HEK293 (cell line): Measurements from ENCODE around the gene ZNF445.
A peak's percentile ranks its signal among the peaks of the same experiment; 100 is the strongest.

Experiments used
- CTCF ChIA-PET: fragments of 350-600 bp; formaldehyde crosslinking; extraction: SDS; loops from one replicate; lab custom pipeline; 2021; ENCODE audit warnings: antibody characterized with exemption; lab: Yijun Ruan, JAX
- POLR2A ChIA-PET: fragments of 300-600 bp; formaldehyde crosslinking; extraction: SDS; loops from one replicate; lab custom pipeline; 2020; ENCODE audit warnings: antibody characterized with exemption, inconsistent platforms; lab: Yijun Ruan, JAX
- H3K27ac ChIP-seq: fragments of 200-500 bp; sonication (Bioruptor generic); 2 replicates; pipeline ENCODE4 v1.5.1; 2014; ENCODE audit warnings: low read depth, low read length, control low read depth, inconsistent platforms; ENCODE audit errors: extremely low read depth
- H3K36me3 ChIP-seq, 2 experiments: fragments of 200-500 bp in 1 of 2; sonication (Bioruptor generic) in 1 of 2; 1 replicate in 1 of 2; 2 replicates in 1 of 2; pipeline ENCODE4 v1.5.1; 2014 to 2017; ENCODE audit warnings: inconsistent platforms in 2 of 2, low read length in 2 of 2; ENCODE audit not compliant: control insufficient read depth in 2 of 2, insufficient read depth in 1 of 2
- H3K4me1 ChIP-seq: fragments of 200-500 bp; sonication (Bioruptor generic); 2 replicates; pipeline ENCODE4 v1.5.1; 2014; ENCODE audit warnings: mild to moderate bottlenecking, low read length, inconsistent platforms; ENCODE audit not compliant: control insufficient read depth, insufficient read depth
- H3K4me3 ChIP-seq: 2 replicates; pipeline ENCODE4 v1.5.1; 2011; ENCODE audit warnings: low read depth, mild to moderate bottlenecking, control low read depth, low read length, moderate library complexity
- H3K9me3 ChIP-seq: fragments of 200-500 bp; sonication (Bioruptor generic); 2 replicates; pipeline ENCODE4 v1.5.1; 2014; ENCODE audit warnings: low read depth, low read length, inconsistent platforms; ENCODE audit not compliant: control insufficient read depth, insufficient read depth
- BCL11A ChIP-seq: fragments of 450-650 bp; formaldehyde crosslinking; IDR thresholded peaks from 2 replicates; pipeline ENCODE4 v1.5.1; 2016; ENCODE audit warnings: low read depth, missing biosample characterization, missing genetic modification characterization
- KLF7 ChIP-seq: fragments of 450-650 bp; formaldehyde crosslinking; IDR thresholded peaks from 2 replicates; pipeline ENCODE4 v1.5.1; 2016; ENCODE audit warnings: missing biosample characterization, missing genetic modification characterization, borderline replicate concordance
- KLF8 ChIP-seq: fragments of 450-650 bp; formaldehyde crosslinking; IDR thresholded peaks from 2 replicates; pipeline ENCODE4 v1.5.1; 2016; ENCODE audit warnings: missing biosample characterization, missing genetic modification characterization
- OSR2 ChIP-seq: fragments of 450-650 bp; formaldehyde crosslinking; IDR thresholded peaks from 2 replicates; pipeline ENCODE4 v1.5.1; 2016; ENCODE audit warnings: missing biosample characterization, missing genetic modification characterization
- PRDM1 ChIP-seq: fragments of 450-650 bp; formaldehyde crosslinking; IDR thresholded peaks from 2 replicates; pipeline ENCODE4; 2016; ENCODE audit warnings: missing biosample characterization, missing genetic modification characterization
- SP7 ChIP-seq: fragments of 450-650 bp; formaldehyde crosslinking; IDR thresholded peaks from 2 replicates; pipeline ENCODE4 v1.5.1; 2016; ENCODE audit warnings: missing biosample characterization, missing genetic modification characterization
- TRIM28 ChIP-seq: IDR thresholded peaks from 2 replicates; pipeline ENCODE4 v1.6.1; 2011; ENCODE audit warnings: low read length, control low read depth, borderline replicate concordance
- ZBTB17 ChIP-seq: fragments of 450-650 bp; formaldehyde crosslinking; IDR thresholded peaks from 2 replicates; pipeline ENCODE4 v1.5.1; 2016; ENCODE audit warnings: missing biosample characterization, missing genetic modification characterization
- ZNF114 ChIP-seq: fragments of 450-650 bp; formaldehyde crosslinking; IDR thresholded peaks from 2 replicates; pipeline ENCODE4 v1.5.0; 2017; ENCODE audit warnings: missing biosample characterization, missing genetic modification characterization
- ZNF138 ChIP-seq: fragments of 450-650 bp; formaldehyde crosslinking; IDR thresholded peaks from 2 replicates; pipeline ENCODE4 v1.5.1; 2016; ENCODE audit warnings: missing biosample characterization, missing genetic modification characterization, borderline replicate concordance
- ZNF19 ChIP-seq: fragments of 450-650 bp; formaldehyde crosslinking; IDR thresholded peaks from 2 replicates; pipeline ENCODE4; 2016; ENCODE audit warnings: missing biosample characterization, missing genetic modification characterization, low read depth
- ZNF211 ChIP-seq: fragments of 450-650 bp; formaldehyde crosslinking; IDR thresholded peaks from 2 replicates; pipeline ENCODE4 v1.5.1; 2016; ENCODE audit warnings: low read depth, missing biosample characterization, missing genetic modification characterization
- ZNF26 ChIP-seq: fragments of 450-650 bp; formaldehyde crosslinking; IDR thresholded peaks from 2 replicates; pipeline ENCODE4 v1.5.1; 2016; ENCODE audit warnings: missing biosample characterization, missing genetic modification characterization
- ZNF274 ChIP-seq, 2 experiments: fragments of 200-500 bp in 1 of 2; fragments of 450-650 bp in 1 of 2; sonication (Bioruptor generic) in 1 of 2; formaldehyde crosslinking in 1 of 2; IDR thresholded peaks; 2 replicates each; pipeline versions ENCODE4 v1.5.1 to v1.6.1; 2014 to 2016; ENCODE audit warnings: borderline replicate concordance in 1 of 2, inconsistent platforms in 1 of 2, low read length in 1 of 2, missing biosample characterization in 1 of 2, missing genetic modification characterization in 1 of 2
- ZNF324 ChIP-seq: fragments of 450-650 bp; formaldehyde crosslinking; IDR thresholded peaks from 2 replicates; pipeline ENCODE4 v1.5.1; 2016; ENCODE audit warnings: missing biosample characterization, missing genetic modification characterization
- ZNF366 ChIP-seq: fragments of 450-650 bp; formaldehyde crosslinking; conservative IDR thresholded peaks from 2 replicates; pipeline ENCODE4 v1.5.1; 2016; ENCODE audit warnings: missing biosample characterization, missing genetic modification characterization
- ZNF501 ChIP-seq: fragments of 450-650 bp; formaldehyde crosslinking; IDR thresholded peaks from 2 replicates; pipeline ENCODE4 v1.5.1; 2016; ENCODE audit warnings: missing biosample characterization, missing genetic modification characterization
- ZNF530 ChIP-seq: fragments of 450-650 bp; formaldehyde crosslinking; IDR thresholded peaks from 2 replicates; pipeline ENCODE4 v1.5.1; 2016; ENCODE audit warnings: low read depth, missing biosample characterization, missing genetic modification characterization
- ZNF558 ChIP-seq: fragments of 450-650 bp; formaldehyde crosslinking; IDR thresholded peaks from 2 replicates; pipeline ENCODE4 v1.5.1; 2016; ENCODE audit warnings: missing biosample characterization, missing genetic modification characterization
- TF ChIP-seq, protein P1 (sequence below): IDR thresholded peaks from 2 replicates; pipeline ENCODE4 v1.6.1; 2011; ENCODE audit warnings: mild to moderate bottlenecking, low read depth, low read length, borderline replicate concordance
- TF ChIP-seq, protein P2 (sequence below): fragments of 450-650 bp; formaldehyde crosslinking; IDR thresholded peaks from 2 replicates; pipeline ENCODE4 v1.5.1; 2017; ENCODE audit warnings: missing biosample characterization, missing genetic modification characterization
- TF ChIP-seq, protein P3 (sequence below): fragments of 450-650 bp; formaldehyde crosslinking; IDR thresholded peaks from 2 replicates; pipeline ENCODE4 v1.5.1; 2016; ENCODE audit warnings: missing biosample characterization, missing genetic modification characterization

ZNF445 gene

GRCh38 chr3:44499149-44499898, 21.9 kb upstream of the ZNF445 start (continued):
- TF ChIP-seq ZNF26 (tag by site-specific recombination) (no peak), ZNF274 (IDR thresholded peaks at IDR 0.05; ENCODE audit: low read length) (peak; percentile 53; the same call in 1 of the 2 replicates), ZNF274 (tag by site-specific recombination; IDR thresholded peaks at IDR 0.05; ENCODE audit: borderline replicate concordance) (no peak), ZNF366 (tag by site-specific recombination) (no peak), KLF7 (tag by site-specific recombination) (no peak), ZNF324 (tag by site-specific recombination) (no peak), BCL11A (tag by site-specific recombination) (no peak), ZNF501 (tag by site-specific recombination) (no peak), TRIM28 (peak; percentile 58; the same call in 1 of the 2 replicates)

DNA sequence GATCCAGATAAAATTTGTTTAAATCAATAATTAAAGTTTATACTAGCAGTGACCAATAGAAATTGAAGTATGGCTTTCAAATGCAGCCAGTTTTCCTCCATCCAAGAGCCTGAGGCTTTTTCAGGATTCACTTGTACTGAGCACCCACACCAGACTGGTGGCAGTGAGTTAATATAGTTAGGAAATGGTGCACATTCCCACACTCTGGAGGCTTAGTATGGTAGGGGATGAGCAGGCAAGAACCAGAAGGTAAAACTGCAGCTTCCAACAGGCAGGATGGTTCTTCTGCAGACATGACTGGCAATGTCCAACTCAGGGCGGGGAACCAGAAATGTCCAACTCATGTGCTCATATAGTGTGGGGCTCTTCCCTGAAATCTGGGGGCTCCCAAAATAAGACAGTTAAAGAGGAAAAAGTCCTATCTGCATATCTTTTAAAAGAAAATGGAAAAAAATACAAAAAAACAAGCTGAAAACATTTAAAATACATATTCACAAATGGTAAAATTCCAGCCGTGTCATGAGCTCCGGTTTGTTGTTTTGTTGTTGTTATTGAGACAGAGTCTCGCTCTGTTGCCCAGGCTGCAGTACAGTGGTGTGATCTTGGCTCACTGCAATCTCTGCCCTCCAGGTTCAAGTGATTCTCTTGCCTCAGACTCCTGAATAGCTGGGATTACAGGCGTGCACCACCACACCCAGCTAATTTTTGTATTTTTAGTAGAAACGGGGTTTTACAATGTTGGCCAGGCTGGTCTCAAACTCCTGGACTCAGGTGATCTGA, 18.4 kb upstream of the ZNF445 start:
- ChIA-PET CTCF (interaction anchor here (0.6 kb wide), 2 partner anchors 418 to 1797 kb away, joined by 3 to 4 read pairs; no protein-coding TSS in a partner anchor), POLR2A (no interaction called here)
- Histone ChIP-seq H3K9me3 (no peaks in the 10 kb centered on the region), H3K36me3 (peaks cover 0 to 19% of the 10 kb centered on the region in 2 experiments; a peak in 1 of 3 replicates), H3K4me1 (no peaks in the 10 kb centered on the region), H3K27ac (no peak overlapping the region), H3K4me3 (no peak overlapping the region)
- TF ChIP-seq KLF8 (tag by site-specific recombination) (no peak), SP7 (tag by site-specific recombination) (no peak)

DNA sequence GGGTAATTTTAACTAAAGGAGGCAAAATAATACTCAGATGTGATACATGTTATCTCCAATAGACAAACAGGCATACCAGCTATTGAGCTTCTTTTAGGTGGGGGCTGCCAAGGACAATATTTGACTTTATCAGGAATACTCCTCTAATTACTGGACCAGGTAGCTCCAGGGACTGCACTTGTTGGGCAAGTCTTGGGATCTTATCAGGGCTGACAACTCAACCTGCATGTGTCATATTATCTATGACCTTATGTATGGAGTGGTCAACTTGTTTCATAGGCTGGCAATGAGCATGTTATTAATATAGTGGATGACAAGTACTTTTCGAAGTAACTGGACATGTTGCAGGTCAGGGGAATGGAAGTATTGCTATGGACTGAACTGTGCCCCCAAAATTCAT, 15.0 kb upstream of the ZNF445 start:
- Histone ChIP-seq H3K4me3 (no peak overlapping the region), H3K36me3 (peaks cover 0 to 5% of the 10 kb centered on the region in 2 experiments; a peak in 1 of 3 replicates), H3K4me1 (no peaks in the 10 kb centered on the region), H3K27ac (no peak overlapping the region), H3K9me3 (no peaks in the 10 kb centered on the region)
- POLR2A ChIA-PET, result no interaction called here
- no peak for TF ChIP-seq ZNF114 (tag by site-specific recombination)
- no peak for TF ChIP-seq ZNF19 (tag by site-specific recombination)
- TF ChIP-seq OSR2 (tag by site-specific recombination), result no peak
- TF ChIP-seq PRDM1 (tag by site-specific recombination), result no peak
- TF ChIP-seq ZBTB17 (tag by site-specific recombination), result no peak
- no peak for TF ChIP-seq ZNF558 (tag by site-specific recombination)
- CTCF ChIA-PET, result no interaction called here

DNA sequence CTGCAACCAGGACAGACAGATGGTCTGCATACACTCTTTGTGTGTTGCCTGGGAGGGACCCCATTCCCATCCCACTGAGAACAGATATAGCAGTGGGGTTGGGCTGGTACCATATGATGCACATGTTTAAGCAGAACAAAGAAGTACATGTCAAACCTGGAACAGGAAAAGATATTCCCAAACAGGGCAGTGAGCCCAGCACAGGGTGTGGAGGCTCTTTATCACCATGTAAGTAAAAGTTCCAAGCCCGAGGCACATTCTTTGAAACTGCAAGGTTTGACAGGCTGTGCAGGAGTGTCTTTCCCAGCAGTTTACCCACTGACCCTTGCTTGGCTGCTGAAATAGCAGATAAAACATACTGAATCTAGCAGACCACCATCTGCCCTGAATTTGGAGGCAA, 5.3 kb upstream of the ZNF445 start:
- Histone ChIP-seq H3K36me3 (no peaks in the 10 kb centered on the region), H3K9me3 (no peaks in the 10 kb centered on the region), H3K4me3 (no peak overlapping the region), H3K27ac (no peak overlapping the region), H3K4me1 (no peaks in the 10 kb centered on the region)
- CTCF ChIA-PET, result no interaction called here
- POLR2A ChIA-PET, result no interaction called here
- TF ChIP-seq, protein P1, sequence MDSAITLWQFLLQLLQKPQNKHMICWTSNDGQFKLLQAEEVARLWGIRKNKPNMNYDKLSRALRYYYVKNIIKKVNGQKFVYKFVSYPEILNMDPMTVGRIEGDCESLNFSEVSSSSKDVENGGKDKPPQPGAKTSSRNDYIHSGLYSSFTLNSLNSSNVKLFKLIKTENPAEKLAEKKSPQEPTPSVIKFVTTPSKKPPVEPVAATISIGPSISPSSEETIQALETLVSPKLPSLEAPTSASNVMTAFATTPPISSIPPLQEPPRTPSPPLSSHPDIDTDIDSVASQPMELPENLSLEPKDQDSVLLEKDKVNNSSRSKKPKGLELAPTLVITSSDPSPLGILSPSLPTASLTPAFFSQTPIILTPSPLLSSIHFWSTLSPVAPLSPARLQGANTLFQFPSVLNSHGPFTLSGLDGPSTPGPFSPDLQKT, result no peak
- TF ChIP-seq, protein P2, sequence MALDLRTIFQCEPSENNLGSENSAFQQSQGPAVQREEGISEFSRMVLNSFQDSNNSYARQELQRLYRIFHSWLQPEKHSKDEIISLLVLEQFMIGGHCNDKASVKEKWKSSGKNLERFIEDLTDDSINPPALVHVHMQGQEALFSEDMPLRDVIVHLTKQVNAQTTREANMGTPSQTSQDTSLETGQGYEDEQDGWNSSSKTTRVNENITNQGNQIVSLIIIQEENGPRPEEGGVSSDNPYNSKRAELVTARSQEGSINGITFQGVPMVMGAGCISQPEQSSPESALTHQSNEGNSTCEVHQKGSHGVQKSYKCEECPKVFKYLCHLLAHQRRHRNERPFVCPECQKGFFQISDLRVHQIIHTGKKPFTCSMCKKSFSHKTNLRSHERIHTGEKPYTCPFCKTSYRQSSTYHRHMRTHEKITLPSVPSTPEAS (tag by site-specific recombination), result no peak
- TF ChIP-seq, protein P3, sequence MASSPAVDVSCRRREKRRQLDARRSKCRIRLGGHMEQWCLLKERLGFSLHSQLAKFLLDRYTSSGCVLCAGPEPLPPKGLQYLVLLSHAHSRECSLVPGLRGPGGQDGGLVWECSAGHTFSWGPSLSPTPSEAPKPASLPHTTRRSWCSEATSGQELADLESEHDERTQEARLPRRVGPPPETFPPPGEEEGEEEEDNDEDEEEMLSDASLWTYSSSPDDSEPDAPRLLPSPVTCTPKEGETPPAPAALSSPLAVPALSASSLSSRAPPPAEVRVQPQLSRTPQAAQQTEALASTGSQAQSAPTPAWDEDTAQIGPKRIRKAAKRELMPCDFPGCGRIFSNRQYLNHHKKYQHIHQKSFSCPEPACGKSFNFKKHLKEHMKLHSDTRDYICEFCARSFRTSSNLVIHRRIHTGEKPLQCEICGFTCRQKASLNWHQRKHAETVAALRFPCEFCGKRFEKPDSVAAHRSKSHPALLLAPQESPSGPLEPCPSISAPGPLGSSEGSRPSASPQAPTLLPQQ, result no peak
- no peak for TF ChIP-seq ZNF211 (tag by site-specific recombination)
- no peak for TF ChIP-seq ZNF138 (tag by site-specific recombination)
- no peak for TF ChIP-seq ZNF530 (tag by site-specific recombination)
- no peak for TF ChIP-seq ZBTB17 (tag by site-specific recombination)
